ENCODE measurements around the gene TAPT1. TPM values are rescaled to one million over a fixed set of nuclear protein-coding genes. Genes with fewer than 3 reads are reported as not detected.
A peak's percentile ranks its signal among the peaks of the same experiment; 100 is the strongest.

Gene TAPT1
- total and polyA plus RNA-seq, 2 of the 13 experiments (the other 11 are each of a cell fraction or from before 2014, with no cell fraction given), result 24.5 to 25.3 TPM

DNA sequence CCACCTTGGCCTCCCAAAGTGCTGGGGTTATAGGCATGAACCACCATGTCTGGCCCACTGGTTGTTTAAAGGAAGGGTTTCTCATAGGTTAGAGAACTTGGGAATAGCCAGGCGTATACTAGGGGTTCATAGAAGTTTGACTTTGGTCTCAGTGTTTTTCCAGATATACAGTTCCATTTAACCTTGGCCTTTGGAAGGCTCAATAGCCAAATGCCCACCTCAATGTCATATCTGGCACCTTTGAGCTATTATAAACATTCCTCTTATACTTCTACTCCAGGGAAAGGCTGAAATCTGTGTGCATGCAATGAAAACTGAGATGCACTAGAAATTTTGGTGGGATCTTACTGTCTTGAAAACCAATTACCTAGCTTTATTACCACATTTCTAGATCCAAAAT is 95.0 kb downstream of the TAPT1 start (continued):
- no peak for TF ChIP-seq ZBTB40 (IDR thresholded peaks at IDR 0.05)
- no peak for TF ChIP-seq ZBTB40 (CRISPR knock-in tag; IDR thresholded peaks at IDR 0.05)
- 0 out of 2 replicates have a peak, but pooled peaks have one; percentile 20 for TF ChIP-seq RXRB (CRISPR knock-in tag; IDR thresholded peaks at IDR 0.05; ENCODE audit: borderline replicate concordance)
- no peak for TF ChIP-seq ZNF598 (CRISPR knock-in tag; IDR thresholded peaks at IDR 0.05; ENCODE audit: borderline replicate concordance)
- TF ChIP-seq HNF4A (CRISPR knock-in tag; IDR thresholded peaks at IDR 0.05), result peak; percentile 66
- TF ChIP-seq ZNF296 (CRISPR knock-in tag; conservative IDR thresholded peaks at IDR 0.05), result no peak
- TF ChIP-seq FOXO1 (CRISPR knock-in tag; IDR thresholded peaks at IDR 0.05), result peak; percentile 9; the same call in 1 of the 2 replicates
- TF ChIP-seq RARA (CRISPR knock-in tag; IDR thresholded peaks at IDR 0.05), result 0 out of 2 replicates have a peak, but pooled peaks have one; percentile 26
- 0 out of 2 replicates have a peak, but pooled peaks have one; percentile 18 for TF ChIP-seq MED1 (CRISPR knock-in tag; IDR thresholded peaks at IDR 0.05)
- no peak for TF ChIP-seq LCORL (IDR thresholded peaks at IDR 0.05)
- 0 out of 2 replicates have a peak, but pooled peaks have one; percentile 16 for TF ChIP-seq LCORL (CRISPR knock-in tag; IDR thresholded peaks at IDR 0.05)
- peak; percentile 81 for TF ChIP-seq ESRRA (CRISPR knock-in tag; IDR thresholded peaks at IDR 0.05; ENCODE audit: low read depth)

All from HepG2 (cell line).